A204.1 (cell line): ENCODE data around the gene PRR7.
"Not testable (repeated sequence)": the region's sequence is repeated elsewhere in the genome, so short reads cannot be mapped to it uniquely, and the experiment has no call there.

Source experiments
- FAIRE-seq: peaks from 2 replicates; lab custom pipeline; 2012; peaks lifted over from hg19 to GRCh38; lab: Jason Lieb, UNC

PRR7 gene

DNA sequence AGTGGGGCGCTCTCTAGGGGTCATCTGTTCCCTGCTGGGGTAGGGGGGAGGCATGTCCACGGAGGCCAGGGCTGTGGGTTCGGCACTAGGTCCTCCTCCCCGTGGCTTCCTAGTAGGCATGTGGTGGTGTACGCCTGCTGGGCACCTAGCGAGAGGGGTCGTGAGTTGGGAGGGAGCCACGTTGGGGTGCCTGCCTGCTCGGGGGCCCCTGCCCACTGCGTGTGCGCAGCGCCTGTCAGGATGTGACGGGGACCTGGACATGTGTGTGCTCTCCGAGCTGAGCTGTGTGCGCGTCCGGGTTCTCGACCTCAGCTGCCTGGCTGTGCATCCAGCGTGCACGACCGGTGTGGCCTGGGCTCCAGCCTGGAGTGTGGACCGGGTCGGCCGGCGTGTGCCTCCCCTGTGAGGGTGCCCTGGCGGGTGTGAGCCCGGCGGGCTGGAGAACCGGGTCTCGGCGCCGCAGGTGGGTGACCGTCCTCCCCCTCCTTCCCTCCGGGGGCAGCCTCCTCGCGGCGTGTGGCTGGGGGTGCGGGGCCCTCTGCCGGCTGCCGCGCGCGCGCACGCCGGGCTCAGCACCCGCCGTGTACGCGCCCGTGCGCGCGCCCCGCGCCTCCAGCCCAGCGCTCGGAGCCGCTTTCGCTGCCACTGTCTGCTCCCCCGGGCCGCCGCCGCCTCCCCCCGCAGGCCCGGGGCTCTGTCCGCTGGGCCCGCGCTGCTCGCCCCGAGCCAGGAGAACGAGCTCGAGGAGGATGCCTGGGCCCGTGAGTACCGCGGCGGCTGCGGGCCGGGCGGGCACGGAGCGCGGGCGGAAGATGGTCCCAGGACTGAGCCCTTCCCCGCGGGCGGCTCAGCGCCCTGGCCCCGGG, at the start of gene PRR7:
Gene PRR7 (plus strand): TSS at position 615 of the 866 bp plus-strand sequence. CDS start 8,254 bp downstream, outside the sequence.
- no peak for FAIRE-seq

- no peak for FAIRE-seq
These were observed 48.7 kb upstream of the PRR7 start for GRCh38 chr5:177397875-177398390.

- FAIRE-seq = no peak
These were observed 46.4 kb upstream of the PRR7 start, which contains the start of gene PFN3 for GRCh38 chr5:177399997-177400868. Gene PFN3, minus strand, starts transcription at chr5:177400661. Its CDS starts 85 bp downstream, at chr5:177400576.

DNA sequence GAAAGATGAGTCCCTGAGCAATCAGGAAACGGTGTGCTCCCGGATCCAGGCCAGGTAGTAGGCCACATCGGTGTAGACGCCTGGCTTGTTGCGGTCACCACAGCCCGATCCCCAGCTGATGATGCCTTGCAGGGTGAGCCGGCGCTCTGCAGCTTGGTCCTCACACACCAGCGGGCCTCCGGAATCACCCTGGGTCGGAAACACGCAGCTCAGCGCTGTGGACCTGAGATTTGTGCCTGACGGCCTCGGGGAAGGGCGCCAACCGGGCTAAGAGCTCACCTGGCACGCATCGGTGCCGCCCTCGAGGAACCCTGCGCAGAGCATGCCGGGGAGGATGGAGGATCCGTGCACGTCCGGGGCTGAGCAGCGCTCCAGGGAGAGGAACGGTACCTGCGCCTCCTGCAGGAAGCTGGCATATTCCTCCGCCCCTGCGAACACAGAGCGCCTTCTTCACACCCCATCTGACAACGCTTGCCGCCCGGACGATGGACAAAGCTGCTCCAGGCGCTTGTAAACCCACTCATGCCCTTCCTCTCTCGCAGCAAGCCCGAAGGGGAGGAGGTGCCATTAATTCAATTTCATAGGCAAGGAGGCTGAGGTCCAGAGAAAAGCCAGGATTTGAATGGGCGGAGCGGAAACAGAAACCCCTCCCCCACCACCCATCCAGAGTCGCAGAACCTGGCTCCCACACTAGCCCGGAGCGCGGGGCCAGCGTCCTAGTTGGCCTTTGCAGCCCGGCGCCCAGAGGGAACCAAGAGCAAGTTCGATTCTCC, 44.2 kb upstream of the PRR7 start:
- FAIRE-seq = no peak

- FAIRE-seq = no peak
These were observed 43.4 kb upstream of the PRR7 start for GRCh38 chr5:177403102-177403791.

DNA sequence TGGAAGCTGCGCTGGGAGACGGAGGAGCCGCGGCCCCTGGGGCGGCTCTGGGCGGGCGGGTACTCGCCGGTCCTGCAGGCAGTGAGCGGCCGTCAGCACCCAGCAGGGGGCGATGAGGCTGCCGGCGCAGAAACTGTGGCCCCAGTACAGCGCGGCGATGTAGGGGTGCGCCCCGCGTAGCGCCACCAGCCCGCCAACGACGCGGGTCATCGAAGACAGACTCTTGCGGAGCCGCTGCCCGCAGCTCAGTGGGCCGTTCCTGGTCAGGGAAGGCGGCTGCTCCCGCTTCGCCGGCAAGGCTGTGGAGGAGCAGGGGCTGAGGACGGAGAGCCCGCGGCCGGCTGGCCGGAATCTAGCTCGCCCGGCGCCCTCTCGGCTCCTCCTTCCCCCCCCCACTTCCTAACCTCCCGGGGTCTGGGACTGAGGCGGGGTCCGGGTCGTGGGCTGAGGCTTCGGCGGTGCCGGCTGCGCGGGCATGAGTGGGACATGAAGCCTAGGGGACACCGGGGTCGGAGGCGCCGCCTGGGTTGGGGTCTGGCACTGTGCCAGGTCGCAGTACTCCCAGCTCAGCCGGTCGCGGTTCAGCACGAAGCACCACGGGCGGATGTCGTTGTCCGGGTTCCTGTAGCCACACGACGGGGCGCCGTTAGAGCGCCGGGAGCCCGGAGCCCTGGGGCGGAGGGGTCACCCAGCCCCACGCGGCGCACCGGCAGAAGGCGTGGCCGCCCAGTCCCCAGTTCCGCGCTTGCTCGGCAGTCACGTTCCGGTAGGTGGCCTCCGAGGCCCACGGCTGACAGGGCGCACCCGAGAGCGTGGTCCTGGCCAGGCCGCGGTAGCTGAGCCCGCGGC, 42.6 kb upstream of the PRR7 start:
- FAIRE-seq = no peak

DNA sequence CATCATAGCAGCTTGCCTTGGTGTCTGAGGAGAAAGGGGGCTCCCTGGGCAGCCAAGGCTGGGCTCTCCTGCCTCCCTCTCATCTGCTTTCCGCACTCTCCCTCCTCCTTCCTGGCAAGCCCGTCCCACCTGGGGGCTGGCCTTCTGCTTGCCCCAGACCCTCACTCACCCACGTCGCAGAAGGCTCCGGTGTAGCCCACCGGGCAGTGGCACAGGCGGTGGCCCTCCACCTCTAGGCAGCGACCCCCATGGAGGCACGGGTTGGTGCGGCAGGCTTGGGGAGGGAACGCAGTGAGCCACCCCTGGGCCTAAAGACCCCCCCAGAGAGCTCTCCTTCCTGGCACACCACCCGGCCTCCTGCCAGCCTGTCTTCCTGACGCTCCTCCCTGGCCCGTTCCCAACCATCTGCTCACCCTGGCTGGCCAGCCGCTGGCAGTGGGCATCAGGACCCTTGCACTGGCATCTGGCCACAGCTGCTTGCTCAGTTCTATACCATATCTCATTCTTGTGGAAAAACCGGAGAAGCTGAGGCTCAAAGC, 41.9 kb upstream of the PRR7 start:
- no peak for FAIRE-seq

- no peak for FAIRE-seq
These were observed 41.3 kb upstream of the PRR7 start for GRCh38 chr5:177405312-177405711.

DNA sequence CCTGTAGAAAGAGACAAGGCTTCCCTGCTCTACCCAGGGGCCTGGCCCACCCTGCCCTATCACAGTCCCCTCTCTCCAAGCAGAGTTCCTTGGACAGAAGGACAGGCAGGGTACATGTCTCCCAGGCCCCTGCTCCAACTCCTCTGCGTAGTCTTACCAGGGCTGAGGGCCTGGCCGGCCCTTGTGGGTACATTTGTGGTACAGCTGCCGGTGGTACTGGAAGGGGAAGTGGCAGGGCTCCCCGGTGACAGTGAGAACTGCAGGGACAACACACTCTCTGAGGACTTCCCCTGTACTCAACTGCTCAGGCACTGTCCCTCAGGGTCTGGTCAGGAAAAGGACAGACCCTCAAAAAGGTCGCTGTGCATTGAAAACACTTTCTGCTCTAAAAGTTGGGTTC, 40.8 kb upstream of the PRR7 start:
- FAIRE-seq = no peak

GRCh38 chr5:177409043-177409801, 37.4 kb upstream of the PRR7 start, which contains the start of gene F12:
Gene F12, minus strand, starts transcription at chr5:177409564. Its CDS starts 37 bp downstream, at chr5:177409527.
- FAIRE-seq = no peak

GRCh38 chr5:177410575-177410974, 36.0 kb upstream of the PRR7 start:
- FAIRE-seq = no peak

- FAIRE-seq = no peak
These were observed 33.9 kb upstream of the PRR7 start for GRCh38 chr5:177412603-177413233.

DNA sequence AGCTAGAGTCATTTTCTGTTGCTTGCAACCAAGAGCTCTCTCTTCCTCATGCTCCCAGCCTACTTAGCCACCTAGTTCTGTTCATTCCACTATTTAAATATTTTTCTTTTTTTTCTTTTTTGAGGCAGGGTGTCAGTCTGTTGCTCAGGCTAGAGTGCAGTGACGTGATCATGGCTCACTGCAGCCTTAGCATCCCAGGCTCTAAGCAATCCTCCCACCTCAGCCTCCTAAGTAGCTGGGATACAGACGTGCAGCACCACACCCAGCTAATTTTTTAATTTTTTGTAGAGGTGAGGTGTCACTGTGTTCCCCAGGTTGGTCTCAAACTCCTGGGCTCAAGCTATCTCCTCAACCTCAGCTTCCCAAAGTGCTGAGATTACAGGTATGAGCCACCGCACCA, 32.1 kb upstream of the PRR7 start:
- FAIRE-seq = no peak

DNA sequence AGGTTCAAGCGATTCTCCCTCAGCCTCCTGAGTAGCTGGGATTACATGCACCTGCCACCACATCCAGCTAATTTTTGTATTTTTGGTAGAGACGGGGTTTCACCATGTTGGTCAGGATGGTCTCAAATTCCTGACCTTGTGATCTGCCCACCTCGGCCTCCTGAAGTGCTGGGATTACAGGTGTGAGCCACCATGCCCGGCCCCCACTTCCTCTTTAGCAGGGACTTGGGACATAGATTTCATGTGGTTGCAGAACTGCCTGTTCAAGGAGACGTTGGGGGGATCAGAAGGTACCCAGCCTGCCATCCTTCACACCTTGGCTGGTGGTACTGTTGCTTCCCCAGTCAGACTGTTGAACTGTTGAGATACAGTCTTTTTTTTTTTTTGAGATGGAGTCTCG, 29.5 kb upstream of the PRR7 start:
- FAIRE-seq = not testable (repeated sequence)

GRCh38 chr5:177419046-177419445, 27.6 kb upstream of the PRR7 start:
- FAIRE-seq = no peak

GRCh38 chr5:177420472-177420871, 26.1 kb upstream of the PRR7 start:
- FAIRE-seq = not testable (repeated sequence)

DNA sequence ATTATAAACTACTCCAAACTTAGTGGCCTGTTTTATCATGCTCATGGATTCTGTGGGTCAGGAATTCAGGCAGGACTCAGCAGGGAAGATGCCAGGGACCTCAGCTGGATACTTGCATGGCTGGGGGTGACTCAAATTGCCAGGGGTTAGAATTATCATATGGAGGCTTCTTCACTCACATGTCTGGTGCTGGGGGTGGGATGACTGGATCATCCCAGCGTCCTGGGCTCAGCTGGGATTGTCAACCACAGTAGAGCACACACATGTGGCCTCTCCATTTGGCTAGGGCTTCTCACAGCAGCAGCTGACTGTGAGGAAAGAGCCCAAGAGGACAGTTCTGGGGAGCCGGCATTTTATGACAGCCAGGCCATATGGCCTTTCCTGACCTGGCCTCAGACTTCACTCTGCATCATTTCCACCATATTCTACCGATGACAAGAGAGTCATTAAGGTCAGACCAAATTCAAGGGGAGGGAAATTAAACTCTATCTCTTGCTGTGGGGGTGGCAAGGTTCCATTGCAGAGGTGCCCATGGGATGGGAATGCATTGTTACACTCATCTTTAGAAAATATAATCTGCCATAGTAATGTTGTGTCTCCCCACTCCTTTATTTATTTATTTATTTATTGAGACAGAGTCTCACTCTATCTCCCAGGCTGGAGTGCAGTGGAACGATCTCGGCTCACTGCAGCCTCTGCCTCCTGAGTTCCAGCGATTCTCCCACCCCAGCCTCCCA, 25.4 kb upstream of the PRR7 start:
- FAIRE-seq = no peak

- no peak for FAIRE-seq
These were observed 22.9 kb upstream of the PRR7 start for GRCh38 chr5:177423671-177424070.
